Fibroblast of the conjunctiva (primary cell): ENCODE results near the gene MMP25.

Experiments
- DNase-seq: peaks from one replicate; pipeline ENCODE4 v3.0.0-alpha.2; 2010; ENCODE audit warnings: low read depth

MMP25 gene

DNA sequence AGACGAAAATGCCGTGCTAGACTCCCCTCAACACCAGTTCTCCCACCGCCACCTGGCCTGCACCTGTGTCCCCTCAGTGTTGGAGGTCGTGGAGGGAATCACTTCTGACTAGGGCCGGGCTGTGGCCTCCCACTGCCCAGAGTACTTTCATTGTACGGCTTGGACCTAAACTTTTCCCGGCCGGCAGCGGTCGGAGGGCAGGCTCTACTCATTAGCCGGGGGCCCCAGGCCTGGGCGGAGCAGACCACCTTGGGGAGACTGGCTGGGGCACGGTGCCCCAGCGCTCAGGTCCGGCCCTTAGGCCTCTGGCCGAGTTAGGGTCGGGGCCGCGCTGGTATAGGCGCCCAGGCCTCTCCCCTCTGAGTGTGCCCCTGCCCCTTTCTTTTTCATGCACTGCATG lies 29.0 kb upstream of the MMP25 start:
- no peak for DNase-seq

DNA sequence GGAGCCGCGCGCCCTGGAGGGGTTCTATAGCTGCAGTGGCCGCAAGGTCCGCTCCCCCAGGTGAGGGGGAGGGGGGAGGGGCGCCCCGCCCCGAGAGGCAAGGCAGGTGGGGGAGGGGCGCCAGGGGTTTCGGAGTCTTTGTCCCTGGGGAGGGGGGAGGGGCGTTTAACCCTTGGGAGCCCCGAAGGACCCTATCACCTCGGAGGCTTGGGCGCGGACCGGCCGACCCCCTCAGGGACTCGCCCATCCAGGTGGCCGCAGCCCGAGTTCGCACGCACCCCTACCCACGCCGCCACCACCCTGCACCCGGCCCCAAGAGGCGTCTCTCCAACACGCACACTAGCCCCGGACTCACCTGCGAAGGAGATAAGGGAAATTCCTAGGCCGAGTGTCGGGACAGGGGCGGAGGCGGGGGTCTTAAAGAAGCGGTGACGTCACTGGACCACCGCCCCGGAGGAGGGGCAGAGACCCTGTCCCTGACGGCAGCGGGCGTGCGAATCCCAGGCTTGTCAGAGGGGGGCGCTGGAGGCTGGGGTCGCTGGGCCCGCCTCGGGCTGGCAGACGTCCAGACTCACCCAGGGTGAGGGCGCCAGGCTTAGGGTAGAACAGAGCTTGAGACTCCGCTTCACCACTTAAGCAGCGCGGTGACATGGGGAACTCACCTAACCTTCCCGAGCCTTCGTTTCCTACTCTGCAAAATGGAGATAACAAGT lies 28.4 kb upstream of the MMP25 start, which contains the start of gene CLDN6:
Gene CLDN6 (minus strand): TSS at position 390 of the 713 bp plus-strand sequence. CDS start 2,162 bp downstream, outside the sequence.
- DNase-seq: no peak

DNA sequence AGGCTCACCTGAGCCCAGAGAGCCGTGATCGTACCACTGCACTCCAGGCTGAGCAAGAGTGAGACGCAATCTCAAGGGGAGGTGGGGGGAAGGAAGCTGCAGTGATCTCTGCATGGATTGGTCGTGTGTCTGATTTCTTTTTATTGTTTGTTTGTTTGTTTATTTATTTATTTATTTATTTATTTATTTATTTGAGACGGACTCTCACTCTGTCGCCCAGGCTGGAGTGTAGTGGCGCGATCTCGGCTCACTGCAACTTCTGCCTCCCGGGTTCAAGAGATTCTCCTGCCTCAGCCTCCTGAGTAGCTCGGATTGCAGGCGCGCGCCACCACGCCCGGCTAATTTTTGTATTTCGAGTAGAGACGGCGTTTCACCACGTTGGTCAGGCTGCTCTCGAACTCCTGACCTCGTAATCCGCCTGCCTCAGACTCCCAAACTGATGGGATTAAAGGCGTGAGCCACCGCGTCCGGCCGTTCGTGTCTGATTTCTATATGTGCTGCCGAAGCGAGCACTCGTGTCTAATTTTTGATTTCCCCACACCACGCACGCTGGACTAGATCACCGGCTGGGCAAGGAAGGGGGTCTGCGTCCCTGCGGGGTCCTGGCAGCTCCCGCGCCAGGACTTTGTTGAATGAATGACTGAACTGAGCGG lies 26.6 kb upstream of the MMP25 start:
- no peak for DNase-seq

DNA sequence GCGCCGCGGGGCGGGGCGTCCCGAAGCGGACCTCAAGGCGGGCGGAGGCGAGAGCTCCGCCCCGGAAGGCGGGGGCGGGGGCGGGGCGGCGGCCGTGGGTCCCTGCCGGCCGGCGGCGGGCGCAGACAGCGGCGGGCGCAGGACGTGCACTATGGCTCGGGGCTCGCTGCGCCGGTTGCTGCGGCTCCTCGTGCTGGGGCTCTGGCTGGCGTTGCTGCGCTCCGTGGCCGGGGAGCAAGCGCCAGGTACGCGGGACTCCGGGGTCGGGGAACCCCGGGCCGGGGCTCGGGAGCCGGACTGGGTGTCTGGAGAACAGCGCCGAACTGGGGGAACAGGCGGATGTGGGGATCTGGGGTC lies 26.1 kb upstream of the MMP25 start, which contains the start of gene TNFRSF12A:
Gene TNFRSF12A (plus strand): TSS at position 122 of the 357 bp plus-strand sequence. CDS start 30 bp downstream, at position 152.
- peak; percentile 35 for DNase-seq

DNA sequence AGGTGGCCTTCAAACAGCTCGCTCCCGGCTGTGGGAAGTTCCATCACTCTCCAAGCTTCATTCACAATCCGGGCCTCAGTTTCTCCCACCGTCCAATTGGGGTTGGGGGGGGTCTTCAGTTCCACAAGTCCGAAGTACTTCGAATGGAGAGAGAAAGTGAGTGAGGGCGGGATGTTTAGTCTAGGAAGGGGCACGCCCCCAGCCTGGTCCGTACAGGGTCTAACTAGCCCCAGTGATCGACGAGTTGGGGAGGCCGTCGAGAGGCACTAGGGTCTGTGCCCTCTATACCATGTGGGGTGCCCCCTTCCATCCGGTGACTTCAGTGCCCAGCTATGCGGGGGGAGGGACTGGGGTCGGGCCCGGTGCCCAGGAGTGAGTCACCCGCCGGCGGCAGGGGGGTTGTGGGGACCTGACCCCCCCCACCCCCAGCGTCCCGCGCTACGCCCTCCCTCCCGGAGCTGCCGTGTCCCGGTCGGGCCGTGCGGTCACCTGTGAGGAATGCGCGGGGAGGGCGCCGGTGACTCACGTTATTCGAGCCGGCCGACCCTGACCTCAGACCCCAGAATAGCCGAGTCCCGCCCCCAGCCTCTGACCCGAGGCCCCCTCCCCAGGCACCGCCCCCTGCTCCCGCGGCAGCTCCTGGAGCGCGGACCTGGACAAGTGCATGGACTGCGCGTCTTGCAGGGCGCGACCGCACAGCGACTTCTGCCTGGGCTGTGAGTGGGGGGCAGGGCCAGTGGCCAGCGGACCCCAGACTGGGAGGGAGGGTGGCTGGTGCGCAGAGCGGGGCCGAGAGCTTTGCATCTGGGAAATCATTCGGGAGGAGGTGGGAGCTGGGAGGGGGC lies 25.5 kb upstream of the MMP25 start:
- peak; percentile 80 for DNase-seq

DNA sequence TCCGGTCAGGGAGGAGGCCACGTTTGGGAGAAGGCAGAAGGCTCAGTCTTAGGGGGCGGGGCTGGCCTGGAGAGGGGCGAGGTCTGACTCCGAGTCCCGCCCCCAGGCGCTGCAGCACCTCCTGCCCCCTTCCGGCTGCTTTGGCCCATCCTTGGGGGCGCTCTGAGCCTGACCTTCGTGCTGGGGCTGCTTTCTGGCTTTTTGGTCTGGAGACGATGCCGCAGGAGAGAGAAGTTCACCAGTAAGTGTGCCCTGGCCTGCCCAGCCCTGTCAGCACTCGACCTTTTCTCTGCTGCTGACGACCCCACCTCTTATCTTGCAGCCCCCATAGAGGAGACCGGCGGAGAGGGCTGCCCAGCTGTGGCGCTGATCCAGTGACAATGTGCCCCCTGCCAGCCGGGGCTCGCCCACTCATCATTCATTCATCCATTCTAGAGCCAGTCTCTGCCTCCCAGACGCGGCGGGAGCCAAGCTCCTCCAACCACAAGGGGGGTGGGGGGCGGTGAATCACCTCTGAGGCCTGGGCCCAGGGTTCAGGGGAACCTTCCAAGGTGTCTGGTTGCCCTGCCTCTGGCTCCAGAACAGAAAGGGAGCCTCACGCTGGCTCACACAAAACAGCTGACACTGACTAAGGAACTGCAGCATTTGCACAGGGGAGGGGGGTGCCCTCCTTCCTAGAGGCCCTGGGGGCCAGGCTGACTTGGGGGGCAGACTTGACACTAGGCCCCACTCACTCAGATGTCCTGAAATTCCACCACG lies 24.7 kb upstream of the MMP25 start:
- DNase-seq: peak; percentile 89

DNA sequence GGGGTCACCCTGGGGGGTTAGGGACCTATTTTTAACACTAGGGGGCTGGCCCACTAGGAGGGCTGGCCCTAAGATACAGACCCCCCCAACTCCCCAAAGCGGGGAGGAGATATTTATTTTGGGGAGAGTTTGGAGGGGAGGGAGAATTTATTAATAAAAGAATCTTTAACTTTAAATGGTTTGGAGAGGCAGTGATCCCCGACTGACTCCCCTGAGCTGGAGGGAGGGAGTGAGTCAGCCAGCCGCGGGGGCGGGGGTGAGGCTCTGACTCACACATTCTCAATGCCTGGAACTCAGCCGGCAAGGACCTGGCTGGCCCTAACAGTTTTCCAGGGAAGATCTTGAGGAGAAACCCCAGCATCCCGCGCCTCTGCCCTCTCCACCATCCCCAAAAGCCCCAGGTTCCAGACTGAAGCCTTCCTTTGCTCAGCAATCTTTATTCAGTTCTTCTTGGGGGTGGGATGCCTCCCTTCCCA lies 24.1 kb upstream of the MMP25 start:
- peak; percentile 94 for DNase-seq

DNA sequence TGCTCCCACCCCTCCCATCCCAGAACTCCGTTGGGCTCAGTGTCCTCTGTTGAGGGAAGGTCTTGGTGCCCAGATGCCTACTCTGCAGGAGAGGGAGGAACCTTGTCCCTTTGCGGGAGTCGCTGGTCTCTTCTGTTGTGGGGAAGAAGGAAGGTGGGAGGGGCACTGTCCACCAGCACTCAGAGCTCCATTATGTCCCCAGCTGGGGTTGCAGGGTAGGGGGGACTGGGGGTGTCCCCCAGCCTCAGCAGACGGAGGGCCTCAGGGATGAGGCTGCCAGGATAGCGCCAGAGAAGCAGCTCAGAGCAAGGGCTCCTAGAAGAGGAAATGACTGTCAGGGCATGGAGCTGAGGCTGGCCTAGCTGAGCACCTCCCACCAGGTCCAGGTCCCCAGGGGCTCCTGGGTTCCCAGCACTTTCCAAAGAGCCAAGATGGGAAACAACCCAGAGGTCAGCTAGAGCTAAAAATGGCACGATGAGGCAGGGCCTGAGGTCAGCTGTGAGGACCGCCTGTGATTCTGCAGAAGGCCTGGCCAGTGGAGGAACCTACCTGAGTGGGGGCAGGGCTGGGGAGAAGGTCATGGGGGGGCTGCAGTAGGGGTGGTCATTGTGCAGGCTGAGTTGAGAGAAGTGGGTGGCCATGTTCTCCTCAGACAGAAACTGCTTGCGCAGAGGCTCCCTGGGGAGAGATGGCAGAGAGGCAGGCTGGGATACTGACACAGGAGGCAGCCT lies 23.5 kb upstream of the MMP25 start:
- peak; percentile 34 for DNase-seq

DNA sequence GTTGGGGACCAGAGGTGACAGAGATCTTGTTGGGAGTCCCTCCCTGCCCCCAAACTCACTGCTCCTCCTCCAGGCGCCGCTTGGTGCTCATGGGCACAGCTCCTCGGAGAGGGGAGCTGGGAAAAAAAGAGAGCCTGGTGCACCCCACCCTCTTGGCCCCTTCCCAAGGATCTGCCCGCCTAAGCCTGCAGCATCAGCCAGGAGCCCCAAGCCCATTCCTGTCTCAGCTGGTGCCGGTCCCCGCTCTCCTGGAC lies 23.0 kb upstream of the MMP25 start:
- DNase-seq: peak; percentile 72

DNA sequence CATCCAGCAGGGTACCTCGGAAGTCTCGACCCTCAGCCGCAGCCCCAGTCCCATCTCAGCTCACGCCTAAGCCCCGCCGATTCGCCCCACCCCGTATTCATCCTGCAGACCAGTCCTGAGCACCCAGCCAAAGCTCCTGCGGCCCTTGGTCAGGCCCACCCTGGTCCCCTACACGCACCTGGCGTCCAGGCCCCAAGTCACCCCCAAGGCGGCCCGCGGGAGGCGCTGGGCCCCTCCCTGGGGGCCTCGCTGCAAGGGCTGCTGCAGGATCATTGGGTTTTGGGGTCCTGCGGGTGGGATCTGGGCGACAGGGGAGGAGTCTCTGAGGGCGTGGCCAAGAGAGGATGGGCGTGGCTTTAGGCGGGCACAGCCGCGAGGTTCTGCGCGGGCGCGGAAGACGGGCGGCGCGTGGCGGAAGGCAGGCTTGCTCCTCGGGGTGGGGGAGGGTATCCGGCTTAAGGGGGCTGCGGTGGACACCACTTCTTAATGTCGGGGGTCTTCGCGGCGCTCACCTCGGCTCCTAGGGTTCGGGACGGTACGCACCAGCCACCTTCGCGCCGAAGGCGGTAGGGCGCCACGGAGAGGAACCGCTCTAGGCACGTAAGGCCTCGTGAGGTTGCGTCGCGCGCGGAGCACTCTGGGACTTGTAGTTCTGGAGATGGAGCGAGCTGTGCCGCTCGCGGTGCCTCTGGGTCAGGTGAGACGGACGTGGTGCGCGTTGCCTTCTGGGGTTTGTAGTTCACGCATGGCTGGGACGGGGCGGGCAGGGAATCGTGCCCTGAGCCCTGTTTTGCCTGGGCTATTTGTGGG lies 22.5 kb upstream of the MMP25 start, which contains the start of the genes HCFC1R1 and THOC6:
Gene HCFC1R1 (minus strand): TSS at position 274 of the 810 bp plus-strand sequence. CDS start 1 bp downstream, at position 273.
Gene THOC6 (plus strand): TSS at position 367 of the 810 bp plus-strand sequence. CDS start 292 bp downstream, at position 659.
- DNase-seq: peak; percentile 96

DNA sequence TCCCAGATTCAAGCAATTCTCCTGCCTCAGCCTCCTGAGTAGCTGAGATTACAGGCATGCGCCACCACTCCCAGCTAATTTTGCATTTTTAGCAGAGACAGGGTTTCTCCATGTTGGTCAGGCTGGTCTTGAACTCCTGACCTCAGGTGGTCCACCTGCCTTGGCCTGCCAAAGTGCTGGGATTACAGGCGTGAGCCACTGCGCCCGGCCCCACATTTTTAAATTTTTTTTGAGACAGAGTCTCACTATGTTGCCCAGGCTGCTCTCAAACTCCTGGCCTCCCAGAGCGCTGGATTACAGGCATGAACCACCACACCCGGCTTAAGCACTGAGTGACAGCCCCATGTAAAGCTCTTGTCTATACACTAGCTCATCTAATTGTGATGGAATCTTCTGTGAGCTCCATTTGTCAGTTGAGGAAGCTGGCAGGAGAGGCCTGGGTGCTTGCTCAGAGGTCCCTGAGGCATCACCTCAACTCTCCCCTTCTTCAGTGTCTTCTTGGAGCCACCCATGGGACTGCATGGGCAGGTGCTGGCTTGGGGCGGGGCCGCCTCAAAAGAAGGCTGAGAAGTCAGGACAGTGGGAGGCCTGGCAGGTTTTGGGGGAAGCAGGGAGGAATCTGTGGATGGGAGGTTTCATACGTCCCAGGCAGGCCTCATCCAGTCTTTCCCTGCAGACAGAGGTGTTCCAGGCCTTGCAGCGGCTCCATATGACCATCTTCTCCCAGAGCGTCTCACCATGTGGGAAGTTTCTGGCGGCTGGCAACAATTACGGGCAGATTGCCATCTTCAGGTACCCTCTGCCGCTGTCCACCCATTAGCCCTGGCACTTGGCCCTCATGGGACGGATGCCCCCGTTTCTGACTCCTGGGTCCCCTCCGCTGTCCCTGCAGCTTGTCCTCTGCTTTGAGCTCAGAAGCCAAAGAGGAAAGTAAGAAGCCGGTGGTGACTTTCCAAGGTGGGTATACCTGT lies 21.0 kb upstream of the MMP25 start:
- no peak for DNase-seq

DNA sequence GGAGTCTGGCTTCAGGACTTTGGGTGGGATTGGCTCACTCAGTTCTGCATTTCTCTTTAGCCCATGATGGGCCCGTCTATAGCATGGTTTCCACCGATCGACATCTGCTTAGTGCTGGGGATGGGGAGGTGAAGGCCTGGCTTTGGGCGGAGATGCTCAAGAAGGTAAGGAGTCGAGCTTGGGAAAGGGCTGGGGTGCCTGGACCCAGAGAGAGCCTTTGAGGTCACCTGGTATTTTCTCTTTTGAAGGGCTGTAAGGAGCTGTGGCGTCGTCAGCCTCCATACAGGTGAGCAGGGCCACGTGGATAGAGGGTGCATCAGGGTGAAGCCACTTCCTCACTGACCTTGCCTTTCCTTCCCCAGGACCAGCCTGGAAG lies 20.4 kb upstream of the MMP25 start:
- no peak for DNase-seq

DNA sequence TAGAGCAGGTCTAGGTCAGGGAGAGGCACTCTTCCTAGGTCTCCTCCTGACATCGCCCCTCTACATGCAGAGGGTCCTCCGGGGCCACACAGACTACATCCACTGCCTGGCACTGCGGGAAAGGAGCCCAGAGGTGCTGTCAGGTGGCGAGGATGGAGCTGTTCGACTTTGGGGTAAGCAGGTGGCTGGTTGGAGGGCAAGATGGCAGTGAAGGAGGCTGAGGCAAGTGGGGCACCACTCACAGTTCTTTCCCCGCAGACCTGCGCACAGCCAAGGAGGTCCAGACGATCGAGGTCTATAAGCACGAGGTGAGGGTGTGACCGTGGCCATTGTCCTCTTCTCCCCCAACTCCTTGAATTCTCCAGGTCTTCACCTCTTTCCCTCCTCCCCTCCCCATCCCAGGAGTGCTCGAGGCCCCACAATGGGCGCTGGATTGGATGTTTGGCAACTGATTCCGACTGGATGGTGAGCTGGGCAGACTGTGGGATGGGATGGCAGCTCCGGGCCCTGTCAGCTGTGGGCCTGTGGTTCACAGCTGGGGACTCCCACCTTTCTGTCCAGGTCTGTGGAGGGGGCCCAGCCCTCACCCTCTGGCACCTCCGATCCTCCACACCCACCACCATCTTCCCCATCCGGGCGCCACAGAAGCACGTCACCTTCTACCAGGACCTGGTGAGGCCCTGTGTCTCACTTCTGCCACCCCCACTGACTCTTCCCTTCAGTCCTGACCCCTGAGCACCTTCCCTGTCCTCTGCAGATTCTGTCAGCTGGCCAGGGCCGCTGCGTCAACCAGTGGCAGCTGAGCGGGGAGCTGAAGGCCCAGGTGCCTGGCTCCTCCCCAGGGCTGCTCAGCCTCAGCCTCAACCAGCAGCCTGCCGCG lies 19.5 kb upstream of the MMP25 start:
- DNase-seq: no peak

DNA sequence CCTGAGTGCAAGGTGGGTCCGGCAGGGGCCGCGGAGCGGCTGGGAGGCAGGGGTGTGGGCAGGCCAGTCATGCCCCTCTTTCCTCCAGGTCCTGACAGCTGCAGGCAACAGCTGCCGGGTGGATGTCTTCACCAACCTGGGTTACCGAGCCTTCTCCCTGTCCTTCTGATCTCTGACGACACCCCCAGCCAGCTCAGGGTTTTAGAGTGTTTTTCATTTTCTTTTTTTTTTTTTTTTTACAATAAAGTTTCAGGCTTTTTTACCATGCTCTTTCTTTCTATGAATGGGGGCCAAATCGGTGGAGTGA lies 18.9 kb upstream of the MMP25 start:
- no peak for DNase-seq

DNA sequence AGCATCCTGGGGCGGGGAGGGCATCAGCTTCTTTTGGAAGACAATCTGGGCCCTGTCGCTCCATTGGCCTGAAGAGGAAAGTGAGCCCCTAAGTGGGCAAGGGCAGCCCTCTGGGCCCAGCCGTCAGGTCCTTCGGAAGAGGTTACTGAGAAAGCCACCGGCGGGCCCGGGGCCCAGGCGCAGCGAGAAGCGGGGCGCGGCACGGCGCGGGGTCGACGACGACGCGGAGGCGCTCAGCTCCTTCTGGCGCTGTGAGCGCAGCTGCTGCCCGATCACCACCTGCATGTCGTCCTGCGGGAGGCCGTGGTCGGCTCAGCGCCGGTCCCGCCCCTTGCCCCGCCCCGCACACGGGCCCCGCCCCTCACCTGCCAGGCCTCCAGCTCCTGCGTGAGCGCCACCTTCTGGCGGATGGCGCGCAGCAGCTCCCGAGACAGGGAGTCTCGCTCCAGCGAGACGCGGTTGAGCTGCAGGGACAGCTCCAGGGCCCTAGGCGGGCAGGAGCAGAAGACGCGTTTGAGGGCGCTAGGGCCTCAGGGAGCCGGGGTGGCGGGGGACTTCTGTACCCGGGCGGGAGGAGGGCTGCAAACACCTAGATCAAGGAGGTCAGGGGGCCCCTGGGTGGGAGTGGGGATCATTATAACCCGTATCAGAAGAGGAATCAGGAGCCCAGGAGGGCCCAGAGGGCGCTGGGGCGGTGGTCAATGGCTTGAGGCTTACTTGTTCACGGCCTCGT lies 18.2 kb upstream of the MMP25 start:
- DNase-seq: peak; percentile 27

DNA sequence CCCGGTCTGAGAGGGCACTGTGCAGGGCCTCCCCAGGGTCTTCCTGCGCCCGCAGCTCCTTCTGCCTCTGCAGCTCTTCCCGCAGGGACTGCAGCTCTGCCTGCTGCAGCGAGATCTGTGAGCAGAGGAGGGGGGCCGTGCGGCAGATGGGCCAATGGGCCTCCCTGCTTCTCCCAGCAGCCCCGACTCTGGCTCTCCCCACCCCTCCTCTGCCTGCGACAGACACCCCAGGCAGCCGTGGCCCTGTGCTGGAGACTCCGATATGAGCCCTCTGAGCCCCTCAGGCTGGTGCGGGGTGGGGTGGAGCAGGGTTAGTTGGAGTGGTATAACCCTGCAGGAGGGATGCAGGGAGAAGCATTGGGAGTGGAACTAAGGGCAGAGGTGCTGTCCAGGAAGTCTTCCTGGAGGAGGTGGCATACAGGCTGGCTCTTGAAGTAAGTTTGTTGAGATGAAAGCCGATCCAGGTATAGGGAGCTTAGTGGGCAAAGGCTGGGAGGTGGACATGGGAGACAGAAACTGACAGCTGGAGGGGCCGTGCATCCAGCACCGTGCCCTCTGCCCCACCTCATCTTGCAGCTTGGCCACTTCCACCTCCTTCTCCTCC lies 17.5 kb upstream of the MMP25 start:
- DNase-seq: no peak
